C4-2B (cell line): ENCODE measurements around the gene HS1BP3.

Source experiments
- H3K27ac ChIP-seq: fragments of 450-650 bp; 2 replicates; pipeline ENCODE4 v1.5.1; 2017
- CTCF ChIP-seq: fragments of 450-650 bp; conservative IDR thresholded peaks from 2 replicates; pipeline ENCODE4 v1.5.1; 2017; ENCODE audit warnings: mild to moderate bottlenecking
- ZFX ChIP-seq: fragments of 450-650 bp; IDR thresholded peaks from 2 replicates; pipeline ENCODE4 v1.6.1; 2017

HS1BP3 gene

GRCh38 chr2:20602803-20603202, 48.1 kb downstream of the HS1BP3 start:
- TF ChIP-seq ZFX, result no peak
- TF ChIP-seq CTCF, result no peak
- H3K27ac ChIP-seq, result no peak overlapping the region

DNA sequence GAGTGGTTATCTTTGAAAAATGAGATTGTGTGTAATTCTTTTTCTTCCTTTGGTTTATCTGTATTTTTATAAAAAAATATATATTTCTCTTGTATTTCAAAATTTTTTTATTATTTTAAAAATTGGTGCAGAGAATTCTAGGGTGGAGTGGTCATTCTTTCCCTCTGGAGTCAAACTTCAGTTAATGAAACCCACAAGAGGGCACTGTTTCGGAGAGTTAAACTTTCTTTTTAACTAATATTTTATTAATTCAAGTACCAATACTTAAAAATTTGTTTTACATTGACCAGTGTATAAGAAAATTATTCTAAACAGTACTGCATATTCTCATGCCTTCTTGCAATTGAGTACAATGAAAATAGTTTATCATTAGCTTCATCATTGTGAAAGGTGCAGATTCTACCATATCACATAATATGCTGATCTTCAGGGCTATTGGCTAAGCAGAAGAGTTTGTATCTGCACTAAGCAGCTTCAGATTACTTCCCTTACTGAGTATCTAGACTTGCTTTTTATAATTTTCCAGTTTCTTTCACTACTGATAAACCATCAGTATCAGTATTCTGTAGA, 50.1 kb downstream of the HS1BP3 start:
- H3K27ac ChIP-seq, result no peak overlapping the region
- TF ChIP-seq ZFX (no peak), CTCF (peak; percentile 56)

- H3K27ac ChIP-seq, result peak overlapping the region; percentile 69
- TF ChIP-seq ZFX (no peak), CTCF (no peak)
Observed at GRCh38 chr2:20599861-20600461, 50.9 kb downstream of the HS1BP3 start.

DNA sequence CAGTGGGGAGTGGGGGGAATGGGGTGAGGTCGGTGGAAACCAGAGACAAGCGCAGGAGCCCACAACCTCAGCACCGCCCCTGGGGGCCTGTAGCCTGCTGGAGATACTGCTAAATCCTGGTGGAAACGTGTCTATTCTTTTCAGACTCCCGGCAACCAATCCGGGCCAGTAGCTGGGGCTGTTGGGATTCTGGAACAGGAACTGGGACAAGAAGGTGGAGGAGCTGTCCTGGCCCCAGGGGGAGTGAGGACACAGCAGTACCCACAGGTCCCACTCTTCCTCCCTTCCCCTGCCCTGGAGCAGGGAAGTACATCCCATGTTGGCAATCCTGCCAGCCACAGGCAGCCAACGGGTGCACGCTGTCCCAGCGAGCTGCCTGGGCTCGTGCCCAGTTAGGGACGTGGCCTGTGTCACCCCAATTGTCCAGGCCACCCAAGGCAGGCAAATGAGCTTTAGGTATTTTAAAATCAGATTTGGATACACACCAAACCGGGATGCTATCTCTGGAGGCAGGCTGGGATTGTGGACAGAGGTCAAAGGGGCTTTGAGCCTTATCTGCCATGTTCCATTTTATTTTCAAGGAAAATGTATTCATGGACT, 51.8 kb downstream of the HS1BP3 start:
- H3K27ac ChIP-seq, result peak overlapping the region; percentile 69
- TF ChIP-seq ZFX (no peak), CTCF (no peak)

- TF ChIP-seq CTCF, result no peak
- no peak for TF ChIP-seq ZFX
- H3K27ac ChIP-seq, result peak overlapping the region; percentile 69
Observed at GRCh38 chr2:20597860-20598183, 53.1 kb downstream of the HS1BP3 start.

GRCh38 chr2:20596973-20597859, 53.7 kb downstream of the HS1BP3 start:
- no peak for TF ChIP-seq CTCF
- TF ChIP-seq ZFX, result peak; percentile 63
- H3K27ac ChIP-seq, result peak overlapping the region; percentile 69
